Measurements from ENCODE around the gene GABBR2. TPM values are rescaled to one million over a fixed set of nuclear protein-coding genes. Genes with fewer than 3 reads are reported as not detected.

GABBR2 gene
- total and polyA plus RNA-seq, 12 donors, result 0.17 to 9.0 (median 3.7) TPM

DNA sequence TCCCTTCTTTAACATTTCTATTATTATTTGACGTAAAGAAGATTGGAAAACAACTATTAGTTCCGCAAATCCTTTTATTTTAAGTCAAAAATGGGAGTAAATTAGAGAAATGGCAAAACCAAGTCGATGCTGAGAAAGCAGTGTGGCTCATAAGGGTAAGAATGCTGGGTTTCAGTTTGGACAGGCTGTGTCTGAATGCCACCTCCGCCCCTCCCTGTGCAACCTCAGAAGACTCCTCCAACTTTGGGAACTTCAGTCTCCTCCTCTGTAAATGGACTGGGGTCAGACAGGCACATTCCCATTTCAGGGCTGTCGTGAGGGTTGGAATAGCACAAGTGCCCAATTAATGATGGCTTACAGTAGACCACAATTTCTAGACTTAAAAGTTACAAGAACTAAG lies 154.0 kb downstream of the GABBR2 start:
- intact Hi-C loops (cut with DNase I), result no loop called here
- TF ChIP-seq, protein P1, sequence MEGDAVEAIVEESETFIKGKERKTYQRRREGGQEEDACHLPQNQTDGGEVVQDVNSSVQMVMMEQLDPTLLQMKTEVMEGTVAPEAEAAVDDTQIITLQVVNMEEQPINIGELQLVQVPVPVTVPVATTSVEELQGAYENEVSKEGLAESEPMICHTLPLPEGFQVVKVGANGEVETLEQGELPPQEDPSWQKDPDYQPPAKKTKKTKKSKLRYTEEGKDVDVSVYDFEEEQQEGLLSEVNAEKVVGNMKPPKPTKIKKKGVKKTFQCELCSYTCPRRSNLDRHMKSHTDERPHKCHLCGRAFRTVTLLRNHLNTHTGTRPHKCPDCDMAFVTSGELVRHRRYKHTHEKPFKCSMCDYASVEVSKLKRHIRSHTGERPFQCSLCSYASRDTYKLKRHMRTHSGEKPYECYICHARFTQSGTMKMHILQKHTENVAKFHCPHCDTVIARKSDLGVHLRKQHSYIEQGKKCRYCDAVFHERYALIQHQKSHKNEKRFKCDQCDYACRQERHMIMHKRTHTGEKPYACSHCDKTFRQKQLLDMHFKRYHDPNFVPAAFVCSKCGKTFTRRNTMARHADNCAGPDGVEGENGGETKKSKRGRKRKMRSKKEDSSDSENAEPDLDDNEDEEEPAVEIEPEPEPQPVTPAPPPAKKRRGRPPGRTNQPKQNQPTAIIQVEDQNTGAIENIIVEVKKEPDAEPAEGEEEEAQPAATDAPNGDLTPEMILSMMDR (IDR thresholded peaks at IDR 0.05), result no peak
- no peak for DNase-seq
- no peak overlapping the region for H3K4me3 ChIP-seq
- no peaks in the 10 kb centered on the region for H3K9me3 ChIP-seq (replicated peaks in 1 of 3)
- no peaks in the 10 kb centered on the region for H3K36me3 ChIP-seq (replicated peaks in 1 of 2)
- no peak overlapping the region for H3K27ac ChIP-seq
- no peaks in the 10 kb centered on the region for H3K4me1 ChIP-seq (replicated peaks in 1 of 2)
- H3K27me3 ChIP-seq, result no peaks in the 10 kb centered on the region
- 79 to 89% (median 86%) methylated on average over 5 of the region's 5 CpGs for WGBS, 4 donors

DNA sequence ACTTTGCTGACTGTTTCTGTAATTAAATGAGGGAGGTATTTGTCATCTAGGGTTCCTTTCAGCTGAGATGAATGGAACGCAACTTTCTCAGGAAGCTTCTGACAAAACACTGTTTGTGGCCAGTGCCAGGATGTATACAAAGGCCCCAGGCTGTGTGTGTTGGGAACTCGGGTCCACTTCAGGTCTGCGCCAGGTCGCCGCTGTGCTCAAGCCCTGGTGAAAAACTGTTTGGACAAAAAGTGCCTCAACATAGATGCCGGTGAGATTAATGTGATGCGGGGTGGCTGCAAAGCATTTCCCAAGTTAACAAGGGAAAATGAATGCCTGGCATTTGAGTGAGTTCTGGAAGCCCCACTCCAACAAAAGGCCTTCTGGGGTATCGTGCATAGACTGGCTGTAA lies 156.4 kb downstream of the GABBR2 start:
- no peak for DNase-seq
- no peak overlapping the region for H3K4me3 ChIP-seq
- no peaks in the 10 kb centered on the region for H3K9me3 ChIP-seq (replicated peaks in 1 of 3)
- intact Hi-C loops (cut with DNase I), result no loop called here
- H3K4me1 ChIP-seq (replicated peaks in 1 of 2), result no peaks in the 10 kb centered on the region
- no peaks in the 10 kb centered on the region for H3K27me3 ChIP-seq
- no peak for TF ChIP-seq POLR2A (IDR thresholded peaks at IDR 0.05)
- TF ChIP-seq, protein P1 (IDR thresholded peaks at IDR 0.05), result no peak
- WGBS, 4 donors, result 76 to 82% (median 80%) methylated on average over 8 of the region's 8 CpGs
- H3K36me3 ChIP-seq (replicated peaks in 1 of 2), result no peaks in the 10 kb centered on the region
- H3K27ac ChIP-seq, result no peak overlapping the region

DNA sequence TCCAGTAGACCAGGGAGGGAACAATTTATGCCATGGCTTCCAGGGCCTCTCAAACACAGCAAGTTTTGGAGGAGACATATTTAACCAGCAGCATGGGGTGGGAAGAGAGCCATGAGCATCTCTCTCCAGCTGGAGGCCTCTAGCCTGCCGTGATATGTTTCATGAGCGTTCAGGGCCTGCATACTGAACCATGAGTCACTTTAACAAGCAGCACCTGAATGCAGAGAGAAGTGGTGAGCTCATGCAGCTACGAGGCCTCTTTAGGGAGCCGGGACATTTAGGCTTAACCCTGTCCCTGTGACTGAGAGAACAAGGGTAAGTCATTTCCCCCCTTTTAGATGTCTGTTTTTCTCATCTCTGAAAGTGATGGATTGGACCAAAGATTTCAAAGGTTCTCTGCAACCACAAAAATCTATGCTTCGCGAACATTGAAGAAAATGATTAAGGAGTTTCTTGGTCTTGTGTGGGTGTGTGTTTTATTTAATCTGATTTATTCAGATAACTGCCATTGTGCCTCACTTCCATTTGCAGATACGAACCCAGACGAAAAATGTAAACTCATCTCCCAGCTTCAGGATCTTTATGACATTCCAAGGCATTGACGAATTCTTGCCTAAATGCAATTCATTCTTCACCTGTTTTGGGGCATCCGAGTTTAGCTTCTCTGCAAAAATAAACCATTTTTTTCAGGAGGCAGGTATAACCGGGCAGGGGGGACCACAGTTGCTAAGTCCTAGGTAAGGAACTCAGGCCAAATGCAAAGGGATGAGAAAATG lies 157.0 kb downstream of the GABBR2 start:
- no peak for DNase-seq
- 81 to 85% (median 84%) methylated on average over 11 of the region's 11 CpGs for WGBS, 4 donors
- intact Hi-C loops (cut with DNase I), result no loop called here
- Histone ChIP-seq H3K27me3 (no peaks in the 10 kb centered on the region), H3K27ac (no peak overlapping the region), H3K4me1 (replicated peaks in 1 of 2) (no peaks in the 10 kb centered on the region), H3K36me3 (replicated peaks in 1 of 2) (no peaks in the 10 kb centered on the region), H3K4me3 (no peak overlapping the region), H3K9me3 (replicated peaks in 1 of 3) (no peaks in the 10 kb centered on the region)
- no peak for TF ChIP-seq POLR2A (IDR thresholded peaks at IDR 0.05)
- TF ChIP-seq, protein P1 (IDR thresholded peaks at IDR 0.05), result no peak

DNA sequence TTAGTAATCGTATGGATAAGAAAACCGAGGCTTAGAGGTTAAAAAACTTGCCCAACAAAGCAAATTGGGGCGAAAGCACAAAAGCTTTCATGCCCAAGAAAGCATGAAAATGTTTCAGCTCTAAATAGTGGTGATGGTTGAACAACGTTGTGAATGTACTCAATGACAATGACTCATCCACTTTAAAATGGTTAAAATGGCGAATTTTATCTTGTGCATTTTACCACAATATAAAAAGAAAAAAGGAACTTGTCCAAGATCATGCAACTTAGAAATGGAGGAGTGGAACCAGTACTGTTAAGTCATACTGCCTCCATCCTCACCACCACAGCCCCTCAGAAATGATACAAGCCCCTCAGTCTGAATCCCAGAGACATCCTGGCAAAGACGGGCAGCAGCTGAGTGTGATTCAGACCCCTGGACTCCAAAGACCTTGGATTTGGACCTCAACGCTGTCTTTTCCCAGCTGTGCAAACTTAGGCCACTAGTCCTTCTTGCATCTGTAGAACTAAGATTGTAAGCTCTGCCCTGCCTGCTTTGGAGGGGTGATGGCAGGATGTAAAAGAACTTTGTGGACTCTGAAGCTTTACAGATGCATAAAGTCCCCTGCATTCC lies 158.4 kb downstream of the GABBR2 start:
- 64 to 78% (median 76%) methylated on average over 6 to 7 of the region's 7 CpGs for WGBS, 4 donors
- TF ChIP-seq, protein P1 (IDR thresholded peaks at IDR 0.05), result no peak
- TF ChIP-seq POLR2A (IDR thresholded peaks at IDR 0.05), result no peak
- intact Hi-C loops (cut with DNase I), result no loop called here
- no peak for DNase-seq
- H3K4me1 ChIP-seq (replicated peaks in 1 of 2), result no peaks in the 10 kb centered on the region
- no peak overlapping the region for H3K4me3 ChIP-seq
- H3K36me3 ChIP-seq (replicated peaks in 1 of 2), result no peaks in the 10 kb centered on the region
- no peaks in the 10 kb centered on the region for H3K27me3 ChIP-seq
- H3K9me3 ChIP-seq (replicated peaks in 1 of 3), result no peaks in the 10 kb centered on the region
- H3K27ac ChIP-seq, result no peak overlapping the region

All from adrenal gland (tissue), 12 donors.